NCI-H1048 (cell line): ENCODE data around the gene AK4.

Source experiments
- DNase-seq: peaks from one replicate; lab custom pipeline; 2025; lab: John Stamatoyannopoulos, UW

Gene AK4

GRCh38 chr1:65250826-65251225, 102.8 kb downstream of the AK4 start:
- DNase-seq: no peak

- no peak for DNase-seq
Measured at GRCh38 chr1:65253800-65254319, 105.9 kb downstream of the AK4 start.

- peak; percentile 58 for DNase-seq
Measured at GRCh38 chr1:65254320-65255034, 106.5 kb downstream of the AK4 start.

GRCh38 chr1:65255035-65255655, 107.1 kb downstream of the AK4 start:
- no peak for DNase-seq

GRCh38 chr1:65255656-65256050, 107.7 kb downstream of the AK4 start:
- DNase-seq: no peak

GRCh38 chr1:65256860-65257708, 109.1 kb downstream of the AK4 start:
- no peak for DNase-seq

- no peak for DNase-seq
Measured at GRCh38 chr1:65258106-65258505, 110.1 kb downstream of the AK4 start.

GRCh38 chr1:65259816-65260215, 111.8 kb downstream of the AK4 start:
- no peak for DNase-seq

- no peak for DNase-seq
Measured at GRCh38 chr1:65260851-65261473, 113.0 kb downstream of the AK4 start.

GRCh38 chr1:65263286-65263685, 115.3 kb downstream of the AK4 start:
- DNase-seq: no peak

GRCh38 chr1:65264197-65264929, 116.4 kb downstream of the AK4 start:
- DNase-seq: no peak

GRCh38 chr1:65265296-65265650, 117.3 kb downstream of the AK4 start:
- no peak for DNase-seq

- DNase-seq: no peak
Measured at GRCh38 chr1:65265651-65266351, 117.8 kb downstream of the AK4 start.

GRCh38 chr1:65266476-65266875, 118.5 kb downstream of the AK4 start:
- no peak for DNase-seq

- DNase-seq: no peak
Measured at GRCh38 chr1:65267271-65267670, 119.3 kb downstream of the AK4 start.

GRCh38 chr1:65267683-65268082, 119.7 kb downstream of the AK4 start:
- no peak for DNase-seq

GRCh38 chr1:65269612-65270011, 121.6 kb downstream of the AK4 start:
- DNase-seq: no peak

- no peak for DNase-seq
Measured at GRCh38 chr1:65276197-65276939, 128.4 kb downstream of the AK4 start.

- no peak for DNase-seq
Measured at GRCh38 chr1:65277605-65278347, 129.8 kb downstream of the AK4 start.
